Activated CD4-positive, CD25-positive, alpha-beta regulatory T cell (primary cell): ENCODE results near the gene ZNF727.
"Not testable (repeated sequence)": the region's sequence is repeated elsewhere in the genome, so short reads cannot be mapped to it uniquely, and the experiment has no call there.

Experiments used
- DNase-seq, 4 experiments: peaks; one replicate each; lab custom pipeline; 2025; lab: John Stamatoyannopoulos, UW

The ZNF727 gene

DNA sequence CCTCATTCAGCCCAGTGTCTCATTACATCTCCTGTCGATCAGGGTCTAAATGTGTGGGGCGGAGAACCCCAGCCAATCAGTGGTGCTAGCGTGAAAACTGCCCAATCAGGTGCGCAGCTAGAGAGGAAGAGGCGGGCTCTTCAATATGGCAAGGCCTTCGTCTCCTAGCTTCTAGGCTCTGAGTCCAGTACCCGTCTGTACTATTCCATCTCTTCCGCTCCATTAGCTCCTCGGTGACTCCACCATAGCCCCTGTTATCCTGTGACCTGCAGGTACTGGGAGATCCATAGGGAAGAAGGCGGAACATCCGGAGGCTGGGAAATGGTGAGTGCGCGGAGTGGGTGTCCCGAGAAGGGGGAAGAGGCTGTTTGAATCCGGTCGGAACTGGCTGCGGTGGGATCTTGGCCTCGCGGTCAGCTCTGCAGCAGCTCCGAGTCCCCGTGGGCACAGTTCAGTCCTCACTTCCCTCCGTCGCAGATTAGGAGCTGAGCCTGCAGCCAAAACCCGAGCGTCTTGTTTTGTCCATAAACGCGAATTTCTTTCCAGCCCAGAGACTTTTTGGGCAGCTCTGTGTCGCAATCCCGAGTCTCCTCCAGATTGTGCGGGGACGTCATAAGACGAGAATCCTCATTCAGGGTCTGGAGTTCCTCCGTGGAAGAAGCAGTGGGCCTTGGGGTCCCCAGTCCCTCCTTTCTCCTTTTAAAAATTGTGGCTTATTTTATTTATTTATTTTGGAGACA is at the start of gene ZNF727:
ZNF727 (plus strand) TSS at position 134 of the 740 bp plus-strand sequence; CDS start at position 322, 188 bp downstream.
- DNase-seq, result no peak

GRCh38 chr7:63998549-63998948 is 46.7 kb upstream of the ZNF727 start, which contains the start of gene ZNF722:
ZNF722 (plus strand) TSS chr7:63998849; CDS start chr7:63998962, 113 bp downstream.
- DNase-seq, result no peak

DNA sequence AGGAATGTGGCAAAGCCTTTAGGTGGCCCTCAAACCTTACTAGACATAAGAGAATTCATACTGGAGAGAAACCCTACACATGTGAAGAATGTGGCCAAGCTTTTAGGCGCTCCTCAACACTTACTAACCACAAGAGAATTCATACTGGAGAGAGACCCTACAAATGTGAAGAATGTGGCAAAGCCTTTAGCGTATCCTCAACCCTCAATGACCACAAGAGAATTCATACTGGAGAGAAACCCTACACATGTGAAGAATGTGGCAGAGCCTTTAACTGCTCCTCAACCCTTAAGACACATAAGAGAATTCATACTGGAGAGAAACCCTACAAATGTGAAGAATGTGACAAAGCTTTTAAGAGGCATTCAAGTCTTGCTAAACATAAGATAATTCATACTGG is 29.7 kb upstream of the ZNF727 start:
- DNase-seq, result not testable (repeated sequence)

DNA sequence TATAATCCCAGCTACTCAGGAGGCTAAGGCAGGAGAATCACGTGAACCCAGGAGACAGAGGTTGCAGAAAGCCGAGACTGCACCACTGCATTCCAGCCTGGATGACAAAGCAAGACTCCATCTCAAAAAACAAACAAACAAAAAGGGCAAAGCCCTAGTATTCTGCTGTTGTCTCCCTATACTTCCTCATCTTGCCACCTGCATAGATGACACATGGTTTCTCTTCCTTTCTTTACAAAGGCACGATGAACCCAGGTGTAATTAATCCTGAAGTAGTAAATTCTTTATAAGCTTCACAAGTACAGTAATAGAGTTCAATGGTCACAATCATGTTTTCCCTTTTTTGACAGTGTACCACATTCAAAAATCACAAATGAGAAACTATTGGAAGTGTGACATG is 9.8 kb upstream of the ZNF727 start:
- DNase-seq, result no peak

DNA sequence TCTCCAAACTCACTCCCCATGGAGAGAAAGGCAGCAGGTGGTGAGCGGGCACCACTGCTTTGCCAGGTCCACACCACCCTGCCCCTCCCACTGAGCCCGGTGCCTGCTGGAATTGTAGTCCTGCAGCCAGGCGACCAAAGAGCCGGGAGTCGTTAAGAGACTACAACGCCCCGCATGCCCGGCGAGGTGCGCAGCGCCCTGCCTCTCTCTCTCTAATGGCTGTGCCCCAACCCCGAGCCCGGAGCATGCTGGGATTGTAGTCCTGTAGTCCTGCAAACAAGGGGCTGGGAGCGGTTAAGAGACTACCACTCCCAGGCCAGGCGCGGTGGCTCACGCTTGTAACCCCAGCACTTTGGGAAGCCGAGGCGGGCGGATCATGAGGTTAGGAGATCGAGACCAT is 8.1 kb upstream of the ZNF727 start:
- no peak for DNase-seq

- no peak for DNase-seq
Measured at GRCh38 chr7:64046041-64046389, 781 bp downstream of the ZNF727 start.

GRCh38 chr7:64077837-64078698 is 32.8 kb downstream of the ZNF727 start:
- DNase-seq, result not testable (repeated sequence)

GRCh38 chr7:64078699-64078994 is 33.4 kb downstream of the ZNF727 start:
- no peak for DNase-seq

GRCh38 chr7:64087501-64087900 is 42.3 kb downstream of the ZNF727 start:
- no peak for DNase-seq

- not testable (repeated sequence) for DNase-seq
Measured at GRCh38 chr7:64088863-64089262, 43.6 kb downstream of the ZNF727 start.
